PC-3 (cell line): ENCODE measurements around the gene DMRT1. TPM values are rescaled to one million over a fixed set of nuclear protein-coding genes. Genes with fewer than 3 reads are reported as not detected.

Experiments used
- ATAC-seq: fragments of 200-7000 bp; cut with Tn5 transposase; 2 replicates; pipeline ENCODE4 v1.9.1; 2020; ENCODE audit warnings: mild to moderate bottlenecking, moderate library complexity
- BruUV-seq: library from RNA; stranded (reverse); fragments of 400-500 nt; replicated peaks from 2 replicates; lab custom pipeline; 2021; lab: Mats Ljungman, UMichigan
- CTCF ChIA-PET: fragments of 300-600 bp; sonication (Branson Sonifier 250); formaldehyde crosslinking; loops from one replicate; lab custom pipeline; 2022; ENCODE audit warnings: antibody characterized with exemption; lab: Charles Lee
- POLR2A ChIA-PET: fragments of 300-600 bp; sonication (Branson Sonifier 250); formaldehyde crosslinking; loops from one replicate; lab custom pipeline; 2022; ENCODE audit warnings: antibody characterized with exemption; ENCODE audit not compliant: unreplicated experiment; lab: Charles Lee
- DNase-seq: peaks from one replicate; pipeline ENCODE4 v3.0.0-alpha.2; 2015
- H2AFZ ChIP-seq: fragments of 300-600 bp; sonication (generic); 2 replicates; pipeline ENCODE4 v1.6.0; 2016; ENCODE audit warnings: antibody characterized with exemption, low read length
- H3F3A ChIP-seq: fragments of 300-600 bp; sonication (generic); one replicate; pipeline ENCODE4 v1.6.0; 2017; ENCODE audit warnings: antibody characterized with exemption, low read length, control low read depth, mild to moderate bottlenecking; ENCODE audit not compliant: unreplicated experiment
- H3K27ac ChIP-seq: fragments of 300-600 bp; sonication (generic); 2 replicates; pipeline ENCODE4 v1.5.1; 2016; ENCODE audit warnings: mild to moderate bottlenecking, low read length
- H3K27me3 ChIP-seq: fragments of 300-600 bp; sonication (generic); 2 replicates; pipeline ENCODE4 v1.6.1; 2016; ENCODE audit warnings: low read length, mixed read lengths
- H3K36me3 ChIP-seq: fragments of 300-600 bp; sonication (generic); 2 replicates; pipeline ENCODE4 v1.6.1; 2016; ENCODE audit warnings: low read depth, mixed run types, low read length, mixed read lengths
- H3K4me1 ChIP-seq: fragments of 300-600 bp; sonication (generic); 2 replicates; pipeline ENCODE4 v1.5.1; 2016; ENCODE audit warnings: low read length; ENCODE audit not compliant: insufficient read depth
- H3K4me2 ChIP-seq: fragments of 300-600 bp; sonication (generic); 2 replicates; pipeline ENCODE4 v1.6.0; 2016; ENCODE audit warnings: low read length
- H3K4me3 ChIP-seq: fragments of 300-600 bp; sonication (generic); 2 replicates; pipeline ENCODE4 v1.5.1; 2016; ENCODE audit warnings: mild to moderate bottlenecking, low read length, mixed read lengths
- H3K79me2 ChIP-seq: fragments of 300-600 bp; sonication (generic); 2 replicates; pipeline ENCODE4 v1.6.1; 2017; ENCODE audit warnings: low read length, mixed read lengths
- H3K9ac ChIP-seq: fragments of 300-600 bp; sonication (generic); 2 replicates; pipeline ENCODE4 v1.6.0; 2016; ENCODE audit warnings: mild to moderate bottlenecking, low read length
- H3K9me2 ChIP-seq: fragments of 300-600 bp; sonication (generic); replicated peaks from 2 replicates; pipeline ENCODE4 v1.6.1; 2016; ENCODE audit warnings: mixed run types, low read length, mixed read lengths
- H3K9me3 ChIP-seq: fragments of 300-600 bp; sonication (generic); 2 replicates; pipeline ENCODE4 v1.6.1; 2016; ENCODE audit warnings: low read length, mixed read lengths
- H4K20me1 ChIP-seq: fragments of 300-600 bp; sonication (generic); 2 replicates; pipeline ENCODE4 v1.6.1; 2016; ENCODE audit warnings: low read length, mixed read lengths
- CTCF ChIP-seq: fragments of 300-600 bp; sonication (generic); conservative IDR thresholded peaks from 2 replicates; pipeline ENCODE4 v1.5.1; 2017; ENCODE audit warnings: antibody characterized with exemption, low read depth, mild to moderate bottlenecking, low read length
- EZH2 ChIP-seq: fragments of 300-600 bp; sonication (generic); IDR thresholded peaks from one replicate; pipeline ENCODE4 v1.6.1; 2017; ENCODE audit warnings: antibody characterized with exemption, mild to moderate bottlenecking, low read length; ENCODE audit not compliant: unreplicated experiment
- EZH2phosphoT487 ChIP-seq: fragments of 300-600 bp; sonication (generic); IDR thresholded peaks from 2 replicates; pipeline ENCODE4 v1.6.1; 2018; ENCODE audit warnings: mild to moderate bottlenecking, antibody characterized with exemption, low read length, borderline replicate concordance
- intact Hi-C: fragments of 100-400 bp; cut with micrococcal nuclease; formaldehyde crosslinking; loops from 2 replicates; pipeline ENCODE4 v1.9.0; 2023
- total RNA-seq: library from RNA; depleted of rRNA; stranded (reverse); fragments of >200 nt; gene quantifications from 2 replicates; pipeline ENCODE4 v1.2.3, GENCODE V29; 2014

Gene DMRT1
- total RNA-seq, 1 experiment from 2014 or later = 0.04 TPM

DNA sequence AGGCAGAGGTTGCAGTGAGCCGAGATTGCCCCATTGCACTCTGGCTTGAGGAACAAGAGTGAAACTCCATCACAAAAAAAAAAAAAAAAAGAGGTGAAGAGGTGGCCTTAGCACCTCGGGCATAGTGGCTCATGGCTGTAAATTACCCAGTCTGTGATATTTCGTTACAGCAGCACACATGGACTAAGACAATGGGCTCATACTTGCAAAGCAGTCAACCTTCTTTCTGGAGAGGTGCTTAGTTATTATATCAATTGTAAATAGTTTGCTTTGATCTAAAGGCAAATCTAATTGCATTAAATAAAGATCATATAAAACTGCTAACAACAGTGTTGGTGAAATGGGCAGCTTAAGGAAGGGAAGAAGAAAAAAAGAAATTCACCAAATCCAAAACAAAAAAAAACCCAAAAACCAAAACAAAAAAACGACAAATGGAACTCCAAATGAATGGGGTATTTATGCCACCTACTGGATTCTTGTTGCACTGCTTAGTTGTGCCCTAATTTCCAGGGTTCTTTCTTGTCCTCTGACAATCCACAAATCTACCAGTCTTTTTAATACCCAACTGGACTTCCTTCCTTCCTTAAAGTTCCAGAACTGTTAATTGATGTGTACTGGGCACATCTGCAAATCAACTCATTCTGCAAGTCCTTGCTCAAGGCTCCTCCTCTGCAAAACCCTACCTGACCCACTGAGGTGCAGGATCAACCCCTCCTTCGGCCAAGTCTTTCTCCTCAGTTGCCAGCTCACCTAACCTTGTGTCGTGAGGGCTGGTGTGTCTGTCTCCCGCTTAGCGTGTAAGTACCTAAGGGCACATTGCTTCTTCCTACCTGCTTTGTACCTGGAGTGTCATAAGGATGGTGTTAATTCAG, 35.0 kb upstream of the DMRT1 start:
- DNase-seq = peak; percentile 54
- 0 out of 2 replicates have a peak, but pooled peaks have one; percentile 17 for ATAC-seq
- no peaks in the 10 kb centered on the region for H3K9me3 ChIP-seq
- H3K79me2 ChIP-seq = no peaks in the 10 kb centered on the region
- no peak overlapping the region for H3K9ac ChIP-seq
- TF ChIP-seq EZH2phosphoT487 = no peak
- peak; percentile 70 for TF ChIP-seq CTCF
- no peak for TF ChIP-seq EZH2
- BruUV-seq = no TSS peak
- no peak overlapping the region; the same call in 1 of the 2 replicates for H2AFZ ChIP-seq
- H3K4me2 ChIP-seq = no peak overlapping the region
- no peak overlapping the region for H3K4me3 ChIP-seq
- H3K27ac ChIP-seq = no peak overlapping the region
- POLR2A ChIA-PET = interaction anchor here (0.6 kb wide), 1 partner anchor 17 kb away, joined by 16 read pairs; no protein-coding TSS in a partner anchor
- H3K4me1 ChIP-seq = peaks cover 12% of the 10 kb centered on the region; the same call in 1 of the 2 replicates
- no peaks in the 10 kb centered on the region for H3K27me3 ChIP-seq
- H3K9me2 ChIP-seq = no peaks in the 10 kb centered on the region
- H3F3A ChIP-seq = no peaks in the 10 kb centered on the region
- CTCF ChIA-PET = interaction anchor here (0.6 kb wide), 3 partner anchors 126 to 193 kb away, joined by 3 to 12 read pairs (median 3); no protein-coding TSS in a partner anchor
- intact Hi-C loops = loop anchor here (1.0 to 5.0 kb wide), 3 partner anchors 194 to 459 kb away; no protein-coding TSS in a partner anchor
- H4K20me1 ChIP-seq = no peaks in the 10 kb centered on the region
- no peaks in the 10 kb centered on the region for H3K36me3 ChIP-seq

DNA sequence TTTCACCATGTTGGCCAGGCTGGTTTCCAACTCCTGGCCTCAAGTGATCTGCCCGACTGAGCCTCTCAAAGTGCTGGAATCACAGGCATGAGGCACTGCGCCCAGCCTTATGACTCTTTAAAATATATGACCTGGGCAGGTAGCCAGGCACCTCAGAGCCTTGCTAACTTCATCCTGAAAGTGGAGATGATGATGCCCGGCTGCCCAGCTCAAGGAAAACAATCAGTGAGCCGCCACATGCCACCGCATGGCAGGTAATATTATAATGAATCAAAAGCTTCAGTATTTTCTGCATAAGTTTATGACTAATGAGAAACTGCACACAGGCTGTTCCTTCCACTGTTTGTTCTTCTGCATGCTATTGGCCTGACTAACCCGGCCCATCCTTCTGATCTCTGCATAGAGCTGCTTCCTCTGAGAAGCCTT, 30.4 kb upstream of the DMRT1 start:
- H4K20me1 ChIP-seq = no peaks in the 10 kb centered on the region
- peaks cover 13% of the 10 kb centered on the region; the same call in 1 of the 2 replicates for H3K4me1 ChIP-seq
- H3K27me3 ChIP-seq = no peaks in the 10 kb centered on the region
- no peak overlapping the region for H3K9ac ChIP-seq
- BruUV-seq = no TSS peak
- CTCF ChIA-PET = interaction anchor here (0.6 to 0.7 kb wide), 2 partner anchors 648 to 1224 kb away, joined by 3 to 4 read pairs; no protein-coding TSS in a partner anchor
- peak overlapping the region; percentile 48 for H3K4me2 ChIP-seq
- H3K79me2 ChIP-seq = no peaks in the 10 kb centered on the region
- peak overlapping the region; percentile 50 for H3K27ac ChIP-seq
- H3K36me3 ChIP-seq = no peaks in the 10 kb centered on the region
- intact Hi-C loops = loop anchor here (10.0 kb wide), 1 partner anchor 194 kb away; no protein-coding TSS in a partner anchor
- H3K9me3 ChIP-seq = no peaks in the 10 kb centered on the region
- TF ChIP-seq CTCF (no peak), EZH2phosphoT487 (no peak), EZH2 (no peak)
- ATAC-seq (peak; percentile 93), DNase-seq (peak; percentile 87)
- POLR2A ChIA-PET = no interaction called here
- no peaks in the 10 kb centered on the region for H3K9me2 ChIP-seq
- H3F3A ChIP-seq = no peaks in the 10 kb centered on the region
- H2AFZ ChIP-seq = peak overlapping the region; percentile 45; the same call in 1 of the 2 replicates
- H3K4me3 ChIP-seq = no peak overlapping the region
